ENCODE measurements around the gene HDAC11. TPM values are rescaled to one million over a fixed set of nuclear protein-coding genes. Genes with fewer than 3 reads are reported as not detected.

The HDAC11 gene
- total and polyA plus RNA-seq, 10 of the 15 experiments (the other 5 are each of a cell fraction or from before 2014, with no cell fraction given) = 0.04 to 0.76 (median 0.22) TPM; not detected in 1

DNA sequence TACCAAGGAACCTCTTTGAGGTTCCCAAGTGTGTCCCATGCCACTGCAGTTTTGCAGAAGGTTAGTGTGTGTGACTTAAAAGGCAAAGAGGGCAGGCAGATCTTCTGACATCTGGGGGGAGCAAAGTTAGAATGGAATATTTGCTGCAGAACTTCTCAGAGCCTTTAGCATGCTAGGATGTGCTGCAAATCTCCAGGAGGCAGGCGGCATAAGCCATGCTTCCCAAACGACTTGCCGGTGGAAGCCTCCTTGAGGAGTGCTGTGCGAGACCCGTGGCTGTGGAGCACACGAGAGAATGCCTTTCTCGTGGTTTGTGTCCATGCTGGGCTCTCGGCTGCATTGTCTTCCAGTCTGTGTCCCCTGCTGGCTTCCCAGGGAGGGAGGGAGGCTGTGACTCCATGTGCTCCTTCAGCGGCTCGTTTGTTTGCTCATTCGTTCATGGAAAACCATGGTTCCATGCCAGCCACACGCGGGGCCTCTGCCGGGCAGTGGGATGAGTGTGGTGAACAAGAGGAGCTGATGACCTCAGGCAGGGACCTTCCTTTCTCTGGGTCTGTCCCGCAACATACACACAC is 13.8 kb downstream of the HDAC11 start:
- WGBS (ENCODE audit: insufficient coverage, insufficient replicate concordance, low lambda C conversion rate, missing lambda C conversion rate) = 58% methylated on average over 15 of the region's 15 CpGs
- DNase-seq (ENCODE audit: low read depth, low spot score) = no peak
- Histone ChIP-seq H3K9ac (ENCODE audit: control insufficient read depth, insufficient read depth, low read length) (no peak overlapping the region), H2AFZ (ENCODE audit: control insufficient read depth, low read depth, low read length) (no peak overlapping the region), H3K27me3 (replicated peaks in 1 of 2; ENCODE audit: control insufficient read depth in 2 of 2, insufficient read depth in 2 of 2, low read length in 1 of 2) (no peaks in the 10 kb centered on the region), H3K4me3 (no peak overlapping the region), H3K27ac (ENCODE audit: control insufficient read depth, insufficient read depth) (no peak overlapping the region), H3K79me2 (ENCODE audit: control insufficient read depth, insufficient read depth, low read length) (no peaks in the 10 kb centered on the region), H3K36me3 (ENCODE audit: control insufficient read depth in 2 of 2, insufficient read depth in 2 of 2, low read length in 1 of 2) (no peaks in the 10 kb centered on the region), H4K20me1 (ENCODE audit: control insufficient read depth, insufficient read depth) (no peaks in the 10 kb centered on the region), H3K9me3 (replicated peaks; ENCODE audit: control insufficient read depth, insufficient read depth, low read length) (no peaks in the 10 kb centered on the region), H3K4me1 (ENCODE audit: control insufficient read depth, insufficient read depth, low read length) (peaks cover 11% of the 10 kb centered on the region), H3K4me2 (ENCODE audit: control insufficient read depth, insufficient read depth) (no peak overlapping the region)
- TF ChIP-seq, protein P1, sequence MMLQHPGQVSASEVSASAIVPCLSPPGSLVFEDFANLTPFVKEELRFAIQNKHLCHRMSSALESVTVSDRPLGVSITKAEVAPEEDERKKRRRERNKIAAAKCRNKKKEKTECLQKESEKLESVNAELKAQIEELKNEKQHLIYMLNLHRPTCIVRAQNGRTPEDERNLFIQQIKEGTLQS (IDR thresholded peaks at IDR 0.05; ENCODE audit: borderline replicate concordance, extremely low read depth, low read depth, low read length) = no peak
- TF ChIP-seq KDM1A (IDR thresholded peaks at IDR 0.05; ENCODE audit: borderline replicate concordance) (no peak), ETV6 (conservative IDR thresholded peaks at IDR 0.05 in 1 of 2, IDR thresholded peaks at IDR 0.05 in 1 of 2; ENCODE audit: borderline replicate concordance in 1 of 2, low read depth in 1 of 2) (no peak), CHD2 (IDR thresholded peaks at IDR 0.05; ENCODE audit: borderline replicate concordance, low read depth, low read length) (no peak), SMC3 (IDR thresholded peaks at IDR 0.05; ENCODE audit: borderline replicate concordance, low read length) (no peak), EP300 (IDR thresholded peaks at IDR 0.05; ENCODE audit: borderline replicate concordance in 1 of 2, control insufficient read depth in 1 of 2, low read depth in 2 of 2, low read length in 2 of 2) (no peak), RCOR1 (conservative IDR thresholded peaks at IDR 0.05; ENCODE audit: low read depth, low read length) (no peak), NRF1 (conservative IDR thresholded peaks at IDR 0.05; ENCODE audit: low read depth, low read length) (no peak)
- TF ChIP-seq, protein P2, sequence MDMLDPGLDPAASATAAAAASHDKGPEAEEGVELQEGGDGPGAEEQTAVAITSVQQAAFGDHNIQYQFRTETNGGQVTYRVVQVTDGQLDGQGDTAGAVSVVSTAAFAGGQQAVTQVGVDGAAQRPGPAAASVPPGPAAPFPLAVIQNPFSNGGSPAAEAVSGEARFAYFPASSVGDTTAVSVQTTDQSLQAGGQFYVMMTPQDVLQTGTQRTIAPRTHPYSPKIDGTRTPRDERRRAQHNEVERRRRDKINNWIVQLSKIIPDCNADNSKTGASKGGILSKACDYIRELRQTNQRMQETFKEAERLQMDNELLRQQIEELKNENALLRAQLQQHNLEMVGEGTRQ (IDR thresholded peaks at IDR 0.05; ENCODE audit: borderline replicate concordance, low read depth, low read length) = no peak
- ChIA-PET CTCF (interaction anchor here (0.7 to 8.1 kb wide), 6 partner anchors 18 to 391 kb away, joined by 3 to 231 read pairs (median 4); no protein-coding TSS in a partner anchor), SMC1A (ENCODE audit: uncharacterized antibody, unreplicated experiment) (interaction anchor here (1.0 to 3.2 kb wide), 2 partner anchors 154 to 158 kb away, joined by 3 to 62 read pairs; no protein-coding TSS in a partner anchor), POLR2A (no interaction called here), RAD21 (ENCODE audit: unreplicated experiment) (interaction anchor here (1.7 to 3.2 kb wide), 2 partner anchors 152 to 155 kb away, joined by 5 to 79 read pairs; no protein-coding TSS in a partner anchor)
- in situ Hi-C loops (cut with MboI) = no loop called here
- BruUV-seq (replicated peaks) = no TSS peak
- ATAC-seq = no peak
- FAIRE-seq = no peak
- intact Hi-C loops (cut with micrococcal nuclease; ENCODE audit: unreplicated experiment) = loop anchor here (10.0 kb wide), 1 partner anchor 391 kb away; the partner anchor contains the start of gene WNT7A
